OCI-LY1 (cell line): ENCODE results near the gene USP43.

ENCODE experiments used
- H2AFZ ChIP-seq: fragments of 200-600 bp; sonication (generic), shearing (Covaris generic); 2 replicates; pipeline ENCODE4 v1.6.0; 2014; ENCODE audit warnings: antibody characterized with exemption, mild to moderate bottlenecking, low read length
- H3F3A ChIP-seq: fragments of 200-600 bp; sonication (generic), shearing (Covaris generic); 2 replicates; pipeline ENCODE4 v1.6.0; 2014; ENCODE audit warnings: mild to moderate bottlenecking, antibody characterized with exemption, low read length, moderate library complexity; ENCODE audit not compliant: insufficient read depth
- H3K27ac ChIP-seq: fragments of 200-600 bp; sonication (generic); 2 replicates; pipeline ENCODE4 v1.5.1; 2014; ENCODE audit warnings: low read length, mixed run types, mild to moderate bottlenecking, low read depth; ENCODE audit not compliant: poor library complexity, severe bottlenecking
- H3K27me3 ChIP-seq: fragments of 200-600 bp; sonication (generic); 2 replicates; pipeline ENCODE4 v1.6.0; 2014; ENCODE audit warnings: antibody characterized with exemption, mild to moderate bottlenecking, low read length, moderate library complexity; ENCODE audit not compliant: insufficient read depth
- H3K36me3 ChIP-seq: fragments of 200-600 bp; sonication (generic); 2 replicates; pipeline ENCODE4 v1.6.1; 2014; ENCODE audit warnings: mild to moderate bottlenecking, antibody characterized with exemption, low read length, moderate library complexity, mixed read lengths; ENCODE audit not compliant: insufficient read depth
- H3K4me1 ChIP-seq: fragments of 200-600 bp; sonication (generic); 2 replicates; pipeline ENCODE4 v1.5.1; 2014; ENCODE audit warnings: mild to moderate bottlenecking, low read length, moderate library complexity; ENCODE audit not compliant: insufficient read depth, severe bottlenecking
- H3K4me2 ChIP-seq: fragments of 200-600 bp; sonication (generic), shearing (Covaris generic); 2 replicates; pipeline ENCODE4 v1.6.1; 2014; ENCODE audit warnings: low read length
- H3K4me3 ChIP-seq: fragments of 200-600 bp; sonication (generic); 2 replicates; pipeline ENCODE4 v1.5.1; 2014; ENCODE audit warnings: low read length, low read depth, mild to moderate bottlenecking, mixed read lengths; ENCODE audit not compliant: poor library complexity, severe bottlenecking
- H3K79me2 ChIP-seq: fragments of 200-600 bp; shearing (Covaris generic); 2 replicates; pipeline ENCODE4 v1.6.1; 2016; ENCODE audit warnings: mixed run types, low read length, mixed read lengths; ENCODE audit not compliant: insufficient read depth
- H3K9ac ChIP-seq: fragments of 200-600 bp; sonication (generic), shearing (Covaris generic); 2 replicates; pipeline ENCODE4 v1.6.1; 2014; ENCODE audit warnings: mild to moderate bottlenecking, low read length, mixed read lengths
- H3K9me2 ChIP-seq: fragments of 200-600 bp; sonication (generic), shearing (Covaris generic); 2 replicates; pipeline ENCODE4 v1.6.1; 2014; ENCODE audit warnings: low read depth, mild to moderate bottlenecking, low read length, mixed read lengths
- H3K9me3 ChIP-seq: fragments of 200-600 bp; shearing (Covaris generic); 2 replicates; pipeline ENCODE4 v1.6.1; 2014; ENCODE audit warnings: low read length, mixed read lengths
- H4K20me1 ChIP-seq: fragments of 200-600 bp; sonication (generic), shearing (Covaris generic); 2 replicates; pipeline ENCODE4 v1.6.0; 2016; ENCODE audit warnings: mild to moderate bottlenecking, low read length; ENCODE audit not compliant: insufficient read depth
- EZH2 ChIP-seq: fragments of 200-600 bp; sonication (generic), shearing (Covaris generic); IDR thresholded peaks from 2 replicates; pipeline ENCODE4 v1.8.0; 2017; ENCODE audit warnings: borderline replicate concordance, mixed run types, mild to moderate bottlenecking, antibody characterized with exemption, low read length, moderate library complexity, mixed read lengths
- TF ChIP-seq, protein P1 (sequence below): fragments of 200-600 bp; sonication (generic), shearing (Covaris generic); IDR thresholded peaks from 2 replicates; pipeline ENCODE4 v1.5.1; 2017; ENCODE audit warnings: mild to moderate bottlenecking, antibody characterized with exemption, low read length, moderate library complexity, mixed read lengths

USP43 gene

DNA sequence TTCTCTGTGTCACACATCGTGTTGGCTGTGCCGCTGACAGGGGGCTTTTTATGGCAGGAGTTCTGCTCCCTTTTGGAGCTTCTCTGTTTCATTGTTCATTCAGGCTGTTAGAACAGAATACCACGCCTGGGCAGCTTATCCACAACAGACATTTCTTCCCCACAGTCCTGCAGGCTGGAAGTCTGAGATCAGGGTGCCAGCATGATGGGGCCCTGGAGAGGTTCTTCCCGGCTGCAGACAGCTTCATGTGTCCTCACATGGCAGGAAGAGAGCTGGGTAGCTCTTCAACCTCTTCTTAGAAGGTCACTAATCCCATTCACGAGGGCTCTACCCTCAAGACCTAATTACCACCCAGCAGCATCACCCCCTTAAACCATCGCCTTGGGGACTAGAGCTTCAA is 81.0 kb downstream of the USP43 start:
- no peak for TF ChIP-seq EZH2
- TF ChIP-seq, protein P1, sequence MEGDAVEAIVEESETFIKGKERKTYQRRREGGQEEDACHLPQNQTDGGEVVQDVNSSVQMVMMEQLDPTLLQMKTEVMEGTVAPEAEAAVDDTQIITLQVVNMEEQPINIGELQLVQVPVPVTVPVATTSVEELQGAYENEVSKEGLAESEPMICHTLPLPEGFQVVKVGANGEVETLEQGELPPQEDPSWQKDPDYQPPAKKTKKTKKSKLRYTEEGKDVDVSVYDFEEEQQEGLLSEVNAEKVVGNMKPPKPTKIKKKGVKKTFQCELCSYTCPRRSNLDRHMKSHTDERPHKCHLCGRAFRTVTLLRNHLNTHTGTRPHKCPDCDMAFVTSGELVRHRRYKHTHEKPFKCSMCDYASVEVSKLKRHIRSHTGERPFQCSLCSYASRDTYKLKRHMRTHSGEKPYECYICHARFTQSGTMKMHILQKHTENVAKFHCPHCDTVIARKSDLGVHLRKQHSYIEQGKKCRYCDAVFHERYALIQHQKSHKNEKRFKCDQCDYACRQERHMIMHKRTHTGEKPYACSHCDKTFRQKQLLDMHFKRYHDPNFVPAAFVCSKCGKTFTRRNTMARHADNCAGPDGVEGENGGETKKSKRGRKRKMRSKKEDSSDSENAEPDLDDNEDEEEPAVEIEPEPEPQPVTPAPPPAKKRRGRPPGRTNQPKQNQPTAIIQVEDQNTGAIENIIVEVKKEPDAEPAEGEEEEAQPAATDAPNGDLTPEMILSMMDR, result no peak
- Histone ChIP-seq H2AFZ (no peak overlapping the region), H3K4me3 (no peak overlapping the region), H3F3A (no peaks in the 10 kb centered on the region), H3K79me2 (no peaks in the 10 kb centered on the region), H3K9me3 (no peaks in the 10 kb centered on the region), H3K9me2 (no peaks in the 10 kb centered on the region), H3K9ac (no peak overlapping the region), H3K27ac (no peak overlapping the region), H3K4me2 (no peak overlapping the region), H3K4me1 (no peaks in the 10 kb centered on the region), H4K20me1 (no peaks in the 10 kb centered on the region), H3K27me3 (no peaks in the 10 kb centered on the region), H3K36me3 (no peaks in the 10 kb centered on the region)

DNA sequence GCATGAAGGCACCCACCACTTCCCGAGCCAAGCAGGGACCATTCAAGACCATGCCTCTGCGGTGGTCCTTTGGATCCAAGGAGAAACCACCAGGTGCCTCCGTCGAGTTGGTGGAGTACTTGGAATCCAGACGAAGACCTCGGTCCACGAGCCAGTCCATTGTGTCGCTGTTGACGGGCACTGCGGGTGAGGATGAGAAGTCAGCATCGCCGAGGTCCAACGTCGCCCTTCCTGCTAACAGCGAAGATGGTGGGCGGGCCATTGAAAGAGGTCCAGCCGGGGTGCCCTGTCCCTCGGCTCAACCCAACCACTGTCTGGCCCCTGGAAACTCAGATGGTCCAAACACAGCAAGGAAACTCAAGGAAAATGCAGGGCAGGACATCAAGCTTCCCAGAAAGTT is 82.7 kb downstream of the USP43 start:
- no peaks in the 10 kb centered on the region for H4K20me1 ChIP-seq
- no peaks in the 10 kb centered on the region for H3K79me2 ChIP-seq
- H3K4me1 ChIP-seq, result no peaks in the 10 kb centered on the region
- TF ChIP-seq EZH2, result no peak
- TF ChIP-seq, protein P1, result no peak
- no peak overlapping the region for H3K4me2 ChIP-seq
- no peaks in the 10 kb centered on the region for H3K27me3 ChIP-seq
- H3K27ac ChIP-seq, result no peak overlapping the region
- H3K9me3 ChIP-seq, result no peaks in the 10 kb centered on the region
- H3F3A ChIP-seq, result no peaks in the 10 kb centered on the region
- H3K9ac ChIP-seq, result no peak overlapping the region
- no peak overlapping the region for H3K4me3 ChIP-seq
- no peak overlapping the region for H2AFZ ChIP-seq
- H3K9me2 ChIP-seq, result no peaks in the 10 kb centered on the region
- no peaks in the 10 kb centered on the region for H3K36me3 ChIP-seq

DNA sequence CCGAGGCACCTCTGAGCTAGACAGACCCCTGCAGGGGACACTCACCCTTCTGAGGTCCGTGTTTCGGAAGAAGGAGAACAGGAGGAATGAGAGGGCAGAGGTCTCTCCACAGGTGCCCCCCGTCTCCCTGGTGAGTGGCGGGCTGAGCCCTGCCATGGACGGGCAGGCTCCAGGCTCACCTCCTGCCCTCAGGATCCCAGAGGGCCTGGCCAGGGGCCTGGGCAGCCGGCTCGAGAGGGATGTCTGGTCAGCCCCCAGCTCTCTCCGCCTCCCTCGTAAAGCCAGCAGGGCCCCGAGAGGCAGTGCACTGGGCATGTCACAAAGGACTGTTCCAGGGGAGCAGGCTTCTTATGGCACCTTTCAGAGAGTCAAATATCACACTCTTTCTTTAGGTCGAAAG is 83.2 kb downstream of the USP43 start:
- no peaks in the 10 kb centered on the region for H3K79me2 ChIP-seq
- no peak overlapping the region for H3K9ac ChIP-seq
- H3K27ac ChIP-seq, result no peak overlapping the region
- H3K4me2 ChIP-seq, result no peak overlapping the region
- no peaks in the 10 kb centered on the region for H3K27me3 ChIP-seq
- H3K9me2 ChIP-seq, result no peaks in the 10 kb centered on the region
- H2AFZ ChIP-seq, result no peak overlapping the region
- H3K9me3 ChIP-seq, result no peaks in the 10 kb centered on the region
- no peaks in the 10 kb centered on the region for H3F3A ChIP-seq
- no peaks in the 10 kb centered on the region for H3K36me3 ChIP-seq
- no peaks in the 10 kb centered on the region for H3K4me1 ChIP-seq
- H4K20me1 ChIP-seq, result no peaks in the 10 kb centered on the region
- TF ChIP-seq, protein P1, result no peak
- no peak for TF ChIP-seq EZH2
- H3K4me3 ChIP-seq, result no peak overlapping the region
